ENCODE results near the gene ST3GAL3. TPM values are rescaled to one million over a fixed set of nuclear protein-coding genes. Genes with fewer than 3 reads are reported as not detected.
A peak's percentile ranks its signal among the peaks of the same experiment; 100 is the strongest.
"Not testable (repeated sequence)": the region's sequence is repeated elsewhere in the genome, so short reads cannot be mapped to it uniquely, and the experiment has no call there.

Gene ST3GAL3
- total RNA-seq, 1 donor from 2014 or later, result 20.5 TPM

GRCh38 chr1:43776043-43776761, 68.9 kb downstream of the ST3GAL3 start:
- ATAC-seq, result no peak
- no peak overlapping the region for H3K27ac ChIP-seq
- H3K36me3 ChIP-seq, result no peaks in the 10 kb centered on the region
- no peaks in the 10 kb centered on the region for H3K27me3 ChIP-seq
- TF ChIP-seq, protein P1, sequence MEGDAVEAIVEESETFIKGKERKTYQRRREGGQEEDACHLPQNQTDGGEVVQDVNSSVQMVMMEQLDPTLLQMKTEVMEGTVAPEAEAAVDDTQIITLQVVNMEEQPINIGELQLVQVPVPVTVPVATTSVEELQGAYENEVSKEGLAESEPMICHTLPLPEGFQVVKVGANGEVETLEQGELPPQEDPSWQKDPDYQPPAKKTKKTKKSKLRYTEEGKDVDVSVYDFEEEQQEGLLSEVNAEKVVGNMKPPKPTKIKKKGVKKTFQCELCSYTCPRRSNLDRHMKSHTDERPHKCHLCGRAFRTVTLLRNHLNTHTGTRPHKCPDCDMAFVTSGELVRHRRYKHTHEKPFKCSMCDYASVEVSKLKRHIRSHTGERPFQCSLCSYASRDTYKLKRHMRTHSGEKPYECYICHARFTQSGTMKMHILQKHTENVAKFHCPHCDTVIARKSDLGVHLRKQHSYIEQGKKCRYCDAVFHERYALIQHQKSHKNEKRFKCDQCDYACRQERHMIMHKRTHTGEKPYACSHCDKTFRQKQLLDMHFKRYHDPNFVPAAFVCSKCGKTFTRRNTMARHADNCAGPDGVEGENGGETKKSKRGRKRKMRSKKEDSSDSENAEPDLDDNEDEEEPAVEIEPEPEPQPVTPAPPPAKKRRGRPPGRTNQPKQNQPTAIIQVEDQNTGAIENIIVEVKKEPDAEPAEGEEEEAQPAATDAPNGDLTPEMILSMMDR (IDR thresholded peaks at IDR 0.05), result no peak
- no peak for DNase-seq
- intact Hi-C loops (cut with DNase I), result no loop called here
- H3K4me1 ChIP-seq, result no peaks in the 10 kb centered on the region
- H3K9me3 ChIP-seq, result no peaks in the 10 kb centered on the region
- no peak overlapping the region for H3K4me3 ChIP-seq

GRCh38 chr1:43777916-43778315, 70.6 kb downstream of the ST3GAL3 start:
- H3K36me3 ChIP-seq; intact Hi-C loops (cut with DNase I): not testable (repeated sequence)

GRCh38 chr1:43779266-43779665, 71.9 kb downstream of the ST3GAL3 start:
- Histone ChIP-seq H3K4me1 (no peaks in the 10 kb centered on the region), H3K27ac (no peak overlapping the region), H3K27me3 (no peaks in the 10 kb centered on the region), H3K4me3 (no peak overlapping the region), H3K9me3 (no peaks in the 10 kb centered on the region), H3K36me3 (no peaks in the 10 kb centered on the region)
- intact Hi-C loops (cut with DNase I), result no loop called here
- DNase-seq (no peak), ATAC-seq (no peak)
- TF ChIP-seq, protein P1 (IDR thresholded peaks at IDR 0.05), result no peak

More at GRCh38 chr1:43777916-43778315, 70.6 kb downstream of the ST3GAL3 start:
- H3K27ac ChIP-seq, H3K4me3 ChIP-seq, H3K27me3 ChIP-seq, H3K9me3 ChIP-seq, H3K4me1 ChIP-seq, ATAC-seq, DNase-seq: not testable (repeated sequence)

GRCh38 chr1:43779805-43780403, 72.6 kb downstream of the ST3GAL3 start:
- no peak overlapping the region for H3K27ac ChIP-seq
- intact Hi-C loops (cut with DNase I), result no loop called here
- DNase-seq, result no peak
- ATAC-seq, result no peak
- TF ChIP-seq, protein P1 (IDR thresholded peaks at IDR 0.05), result no peak
- H3K36me3 ChIP-seq, result no peaks in the 10 kb centered on the region
- no peaks in the 10 kb centered on the region for H3K4me1 ChIP-seq
- H3K9me3 ChIP-seq, result no peaks in the 10 kb centered on the region
- no peaks in the 10 kb centered on the region for H3K27me3 ChIP-seq
- H3K4me3 ChIP-seq, result no peak overlapping the region

GRCh38 chr1:43781574-43781973, 74.2 kb downstream of the ST3GAL3 start:
- TF ChIP-seq, protein P1 (IDR thresholded peaks at IDR 0.05), result no peak
- Histone ChIP-seq H3K4me1 (no peaks in the 10 kb centered on the region), H3K27ac (no peak overlapping the region), H3K27me3 (no peaks in the 10 kb centered on the region), H3K4me3 (no peak overlapping the region), H3K9me3 (no peaks in the 10 kb centered on the region), H3K36me3 (no peaks in the 10 kb centered on the region)
- DNase-seq (no peak), ATAC-seq (peak; percentile 43)
- intact Hi-C loops (cut with DNase I), result no loop called here

DNA sequence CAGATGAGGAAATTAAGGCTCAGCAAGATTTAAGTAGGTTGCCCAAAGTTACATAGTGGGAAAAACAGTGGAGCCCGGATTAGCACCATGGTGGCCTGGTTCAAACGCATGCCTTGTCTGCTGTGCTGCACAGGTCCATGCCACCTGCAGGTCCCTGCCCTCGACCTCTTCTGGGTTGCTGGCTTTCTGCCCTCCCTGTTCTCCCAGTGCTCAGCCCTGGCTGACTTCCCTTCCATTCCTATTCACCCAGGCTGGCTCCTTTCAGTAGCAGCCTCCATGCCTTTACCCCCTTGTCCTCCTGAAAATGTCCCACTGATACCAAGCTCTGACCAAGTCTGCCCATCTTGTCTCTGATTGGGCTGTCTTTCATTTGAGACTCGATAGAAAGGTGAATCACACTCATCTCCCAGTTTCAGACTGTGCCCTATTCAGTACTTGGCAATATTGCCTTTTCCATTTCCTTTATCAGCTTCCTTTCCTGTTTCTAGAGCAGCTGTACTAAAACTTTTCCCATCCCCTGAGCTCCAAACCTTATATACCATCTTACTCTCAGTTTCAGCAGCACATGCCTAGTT, 75.8 kb downstream of the ST3GAL3 start:
- TF ChIP-seq, protein P1 (IDR thresholded peaks at IDR 0.05), result no peak
- ATAC-seq, result no peak
- no peak for DNase-seq
- no peaks in the 10 kb centered on the region for H3K27me3 ChIP-seq
- H3K36me3 ChIP-seq, result no peaks in the 10 kb centered on the region
- no peaks in the 10 kb centered on the region for H3K4me1 ChIP-seq
- no peak overlapping the region for H3K4me3 ChIP-seq
- H3K9me3 ChIP-seq, result no peaks in the 10 kb centered on the region
- no peak overlapping the region for H3K27ac ChIP-seq
- intact Hi-C loops (cut with DNase I), result no loop called here

All from upper lobe of right lung (tissue), 1 donor.